ENCODE results near the gene GPSM1.

Gene GPSM1

GRCh38 chr9:136291306-136292025 lies 35.9 kb upstream of the GPSM1 start:
- Histone ChIP-seq H3K27ac (replicated peaks) (no peak overlapping the region), H3K27me3 (ENCODE audit: insufficient read depth, poor library complexity, severe bottlenecking) (peaks cover 5% of the 10 kb centered on the region), H3K4me3 (replicated peaks; ENCODE audit: insufficient read depth, low read length) (no peak overlapping the region)
- no peak for DNase-seq (ENCODE audit: low read depth in 1 of 2, low spot score in 1 of 2)
- TF ChIP-seq GABPA (IDR thresholded peaks at IDR 0.05; ENCODE audit: low read depth) (no peak), CTCF (IDR thresholded peaks at IDR 0.05; ENCODE audit: insufficient read depth, low read length) (no peak), POLR2AphosphoS5 (IDR thresholded peaks at IDR 0.05; ENCODE audit: low read depth) (no peak), REST (IDR thresholded peaks at IDR 0.05; ENCODE audit: insufficient replicate concordance, low read depth) (no peak), SPI1 (IDR thresholded peaks at IDR 0.05; ENCODE audit: borderline replicate concordance, low read depth) (no peak)

- DNase-seq (ENCODE audit: low read depth in 1 of 2, low spot score in 1 of 2) = no peak
- H3K27me3 ChIP-seq (ENCODE audit: insufficient read depth, poor library complexity, severe bottlenecking) = peaks cover 3% of the 10 kb centered on the region
- no peak overlapping the region for H3K4me3 ChIP-seq (replicated peaks; ENCODE audit: insufficient read depth, low read length)
- H3K27ac ChIP-seq (replicated peaks) = no peak overlapping the region
- TF ChIP-seq CTCF (IDR thresholded peaks at IDR 0.05; ENCODE audit: insufficient read depth, low read length) = no peak
- TF ChIP-seq GABPA (IDR thresholded peaks at IDR 0.05; ENCODE audit: low read depth) = no peak
- no peak for TF ChIP-seq SPI1 (IDR thresholded peaks at IDR 0.05; ENCODE audit: borderline replicate concordance, low read depth)
- TF ChIP-seq REST (IDR thresholded peaks at IDR 0.05; ENCODE audit: insufficient replicate concordance, low read depth) = no peak
- no peak for TF ChIP-seq POLR2AphosphoS5 (IDR thresholded peaks at IDR 0.05; ENCODE audit: low read depth)
Measured at GRCh38 chr9:136292026-136292538, 35.3 kb upstream of the GPSM1 start.

DNA sequence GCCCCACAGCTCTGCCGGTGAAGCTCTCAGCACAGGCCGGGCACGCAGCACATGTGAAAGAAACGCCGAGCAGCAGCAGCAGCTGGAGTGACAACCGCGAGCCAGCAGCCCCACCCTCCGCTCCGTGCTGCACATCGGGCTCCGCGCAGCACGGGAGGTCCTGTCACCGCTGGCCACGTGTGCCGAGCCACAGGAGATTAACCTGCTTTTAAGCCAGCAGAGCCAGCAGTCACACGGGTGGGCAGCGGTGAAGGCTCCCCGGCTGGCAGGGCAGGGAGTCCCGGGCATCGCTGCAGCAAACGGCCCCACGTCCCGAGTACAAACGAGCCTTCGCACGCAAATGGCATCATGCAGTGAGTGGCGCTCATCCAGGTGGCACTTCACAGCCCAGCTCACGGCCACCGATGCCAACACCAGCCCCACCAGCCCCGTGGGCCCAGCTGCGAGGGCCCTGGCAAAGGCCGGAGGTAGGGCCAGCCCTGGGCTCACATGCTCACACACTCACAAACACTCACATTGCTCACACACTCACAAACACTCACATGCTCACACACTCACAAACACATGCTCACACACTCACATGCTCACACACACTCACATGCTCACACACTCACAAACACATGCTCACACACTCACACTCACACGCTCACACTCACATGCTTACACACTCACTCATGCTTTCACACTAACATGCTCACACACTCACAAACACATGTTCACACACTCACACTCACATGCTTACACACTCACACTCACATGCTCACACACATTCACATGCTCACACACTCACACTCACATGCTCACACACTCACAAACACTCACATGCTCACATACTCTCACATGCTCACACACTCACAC lies 34.5 kb upstream of the GPSM1 start:
- Histone ChIP-seq H3K4me3 (replicated peaks; ENCODE audit: insufficient read depth, low read length) (no peak overlapping the region), H3K27me3 (ENCODE audit: insufficient read depth, poor library complexity, severe bottlenecking) (no peaks in the 10 kb centered on the region), H3K27ac (replicated peaks) (no peak overlapping the region)
- TF ChIP-seq GABPA (IDR thresholded peaks at IDR 0.05; ENCODE audit: low read depth) (no peak), REST (IDR thresholded peaks at IDR 0.05; ENCODE audit: insufficient replicate concordance, low read depth) (no peak), CTCF (IDR thresholded peaks at IDR 0.05; ENCODE audit: insufficient read depth, low read length) (no peak), SPI1 (IDR thresholded peaks at IDR 0.05; ENCODE audit: borderline replicate concordance, low read depth) (no peak), POLR2AphosphoS5 (IDR thresholded peaks at IDR 0.05; ENCODE audit: low read depth) (no peak)
- no peak for DNase-seq (ENCODE audit: low read depth in 1 of 2, low spot score in 1 of 2)

Measured in HL-60 (cell line).